ENCODE measurements around the gene NTPCR. TPM values are rescaled to one million over a fixed set of nuclear protein-coding genes. Genes with fewer than 3 reads are reported as not detected.

The NTPCR gene
- total RNA-seq, 1 experiment from 2014 or later: 34.2 TPM

DNA sequence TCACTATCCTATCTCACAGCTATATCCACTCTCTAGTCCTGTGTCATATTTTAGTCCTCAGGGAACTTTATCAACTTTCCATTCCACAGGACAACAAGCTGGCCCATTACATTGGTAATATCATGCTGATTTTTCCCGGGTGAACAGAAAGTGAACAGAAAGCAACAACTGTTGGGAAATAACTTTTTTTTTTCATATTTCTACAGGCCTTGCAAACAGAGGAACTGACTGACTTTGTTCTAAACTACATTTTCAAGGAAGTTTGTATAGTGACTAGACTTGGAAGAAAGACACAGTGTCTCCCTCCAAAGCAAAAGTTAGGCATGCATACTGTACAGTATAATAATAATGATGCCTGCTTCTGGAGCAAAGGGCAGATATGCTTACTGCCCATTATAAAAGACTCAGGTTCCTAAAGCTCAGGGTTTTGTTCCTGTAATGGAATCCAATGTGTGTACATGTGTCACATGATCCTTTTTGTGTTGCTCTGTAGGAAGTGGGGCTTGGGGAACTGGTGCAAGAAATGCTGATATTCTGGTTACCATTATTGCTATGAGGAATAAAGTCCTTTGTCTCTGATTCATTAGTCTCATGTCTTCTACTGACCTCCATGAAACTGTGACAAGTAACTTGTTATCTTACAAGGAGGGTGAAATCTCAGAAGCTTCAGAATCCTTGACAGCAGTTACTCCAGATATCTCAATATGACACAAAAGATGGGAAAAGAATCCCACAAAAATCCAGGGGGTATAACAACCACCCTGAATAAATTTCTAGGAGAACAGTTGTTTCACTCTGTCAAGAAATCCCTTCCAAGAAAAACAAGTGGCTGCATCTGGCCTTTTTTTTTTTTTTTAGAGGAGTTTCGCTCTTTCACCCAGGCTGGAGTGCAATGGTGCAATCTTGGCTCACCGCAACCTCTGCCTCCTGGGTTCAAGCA is 17.7 kb upstream of the NTPCR start:
- TF ChIP-seq, protein P1, sequence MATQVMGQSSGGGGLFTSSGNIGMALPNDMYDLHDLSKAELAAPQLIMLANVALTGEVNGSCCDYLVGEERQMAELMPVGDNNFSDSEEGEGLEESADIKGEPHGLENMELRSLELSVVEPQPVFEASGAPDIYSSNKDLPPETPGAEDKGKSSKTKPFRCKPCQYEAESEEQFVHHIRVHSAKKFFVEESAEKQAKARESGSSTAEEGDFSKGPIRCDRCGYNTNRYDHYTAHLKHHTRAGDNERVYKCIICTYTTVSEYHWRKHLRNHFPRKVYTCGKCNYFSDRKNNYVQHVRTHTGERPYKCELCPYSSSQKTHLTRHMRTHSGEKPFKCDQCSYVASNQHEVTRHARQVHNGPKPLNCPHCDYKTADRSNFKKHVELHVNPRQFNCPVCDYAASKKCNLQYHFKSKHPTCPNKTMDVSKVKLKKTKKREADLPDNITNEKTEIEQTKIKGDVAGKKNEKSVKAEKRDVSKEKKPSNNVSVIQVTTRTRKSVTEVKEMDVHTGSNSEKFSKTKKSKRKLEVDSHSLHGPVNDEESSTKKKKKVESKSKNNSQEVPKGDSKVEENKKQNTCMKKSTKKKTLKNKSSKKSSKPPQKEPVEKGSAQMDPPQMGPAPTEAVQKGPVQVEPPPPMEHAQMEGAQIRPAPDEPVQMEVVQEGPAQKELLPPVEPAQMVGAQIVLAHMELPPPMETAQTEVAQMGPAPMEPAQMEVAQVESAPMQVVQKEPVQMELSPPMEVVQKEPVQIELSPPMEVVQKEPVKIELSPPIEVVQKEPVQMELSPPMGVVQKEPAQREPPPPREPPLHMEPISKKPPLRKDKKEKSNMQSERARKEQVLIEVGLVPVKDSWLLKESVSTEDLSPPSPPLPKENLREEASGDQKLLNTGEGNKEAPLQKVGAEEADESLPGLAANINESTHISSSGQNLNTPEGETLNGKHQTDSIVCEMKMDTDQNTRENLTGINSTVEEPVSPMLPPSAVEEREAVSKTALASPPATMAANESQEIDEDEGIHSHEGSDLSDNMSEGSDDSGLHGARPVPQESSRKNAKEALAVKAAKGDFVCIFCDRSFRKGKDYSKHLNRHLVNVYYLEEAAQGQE (IDR thresholded peaks at IDR 0.05; ENCODE audit: low read depth): no peak
- TF ChIP-seq ZNF274 (IDR thresholded peaks at IDR 0.05; ENCODE audit: low read depth, low read length): no peak
- no peak for TF ChIP-seq EZH2phosphoT487 (IDR thresholded peaks at IDR 0.05; ENCODE audit: borderline replicate concordance)
- no peak for TF ChIP-seq MAX (IDR thresholded peaks at IDR 0.05)
- no peak for TF ChIP-seq ZFX (IDR thresholded peaks at IDR 0.05)
- TF ChIP-seq POLR2AphosphoS5 (IDR thresholded peaks at IDR 0.05; ENCODE audit: low read depth, low read length): no peak
- TF ChIP-seq SIN3A (IDR thresholded peaks at IDR 0.05; ENCODE audit: low read depth): no peak
- no peak for TF ChIP-seq SRF (IDR thresholded peaks at IDR 0.05; ENCODE audit: low read depth)
- no peak for TF ChIP-seq ZBTB33 (IDR thresholded peaks at IDR 0.05; ENCODE audit: extremely low read depth, insufficient replicate concordance, low read length)
- no peak for TF ChIP-seq CBX3 (IDR thresholded peaks at IDR 0.05; ENCODE audit: low read depth)
- BruUV-seq (replicated peaks): no TSS peak
- ChIA-PET RAD21 (ENCODE audit: low non-redundant PET in 1 of 2, low total read pairs in 2 of 2, uncharacterized antibody in 2 of 2, unreplicated experiment in 2 of 2) (no interaction called here), POLR2A (no interaction called here), CTCF (no interaction called here)
- Histone ChIP-seq H3K79me2 (ENCODE audit: insufficient read depth, low read length) (no peaks in the 10 kb centered on the region), H3K4me3 (replicated peaks in 1 of 2; ENCODE audit: low read depth in 1 of 2, low read length in 2 of 2) (no peak overlapping the region), H3K27me3 (ENCODE audit: insufficient read depth, low read length) (no peaks in the 10 kb centered on the region), H3K9me2 (ENCODE audit: insufficient read depth) (no peaks in the 10 kb centered on the region), H2AFZ (ENCODE audit: low read depth, low read length, poor library complexity, severe bottlenecking) (no peak overlapping the region), H3K9ac (ENCODE audit: low read length) (no peak overlapping the region), H3K9me3 (ENCODE audit: control insufficient read depth in 1 of 2, insufficient read depth in 1 of 2, low read depth in 1 of 2, low read length in 2 of 2) (no peaks in the 10 kb centered on the region), H4K20me1 (ENCODE audit: insufficient read depth) (no peaks in the 10 kb centered on the region), H3K36me3 (ENCODE audit: control insufficient read depth in 1 of 2, insufficient read depth in 2 of 2, low read length in 2 of 2) (no peaks in the 10 kb centered on the region), H3K27ac (ENCODE audit: low read depth, low read length) (no peak overlapping the region), H3K4me2 (ENCODE audit: low read length) (no peak overlapping the region), H3K4me1 (ENCODE audit: control insufficient read depth in 1 of 2, insufficient read depth in 2 of 2, low read length in 2 of 2) (no peaks in the 10 kb centered on the region)
- ATAC-seq (no peak), DNase-seq (ENCODE audit: low read depth, low spot score) (no peak)
- intact Hi-C loops (cut with micrococcal nuclease): no loop called here

Measured in HCT116 (cell line).